Activated CD8-positive, alpha-beta memory T cell treated with anti-CD3 and anti-CD28 coated beads, Interleukin-2, amount 50 U/mL, for 1 hour (primary cell): ENCODE data around the gene CSTPP1.

Source experiments
- DNase-seq: peaks from one replicate; pipeline ENCODE4 v3.0.0-alpha.2; 2020; ENCODE audit errors: extremely low read depth

Gene CSTPP1

GRCh38 chr11:46936138-46937110 is at the start of gene CSTPP1:
TSS of gene CSTPP1 (plus strand) at chr11:46936761. CDS start at chr11:46936806, 45 bp downstream.
- peak; percentile 87 for DNase-seq

- DNase-seq = no peak
These were observed 47.9 kb upstream of the CSTPP1 start for GRCh38 chr11:46888636-46889035.

DNA sequence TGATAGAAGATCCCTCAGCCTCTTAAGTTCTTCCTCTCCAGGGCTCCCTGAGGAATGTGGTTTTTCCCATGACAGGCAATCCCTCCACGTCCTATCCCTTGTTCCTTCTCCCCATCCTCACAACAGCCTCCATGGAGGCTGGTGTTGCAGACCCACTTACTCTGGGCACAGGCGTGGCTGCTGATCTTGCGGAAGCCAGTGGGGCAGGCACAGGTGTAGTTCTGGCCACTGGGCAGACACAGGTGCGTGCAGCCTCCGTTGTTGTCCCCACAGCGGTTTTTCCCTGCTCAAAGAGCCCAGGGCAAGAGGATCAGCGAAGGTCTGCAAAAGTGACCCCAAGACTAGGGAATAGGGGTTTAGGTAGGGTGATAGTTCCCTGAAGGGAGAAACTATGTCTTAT is 47.3 kb upstream of the CSTPP1 start:
- no peak for DNase-seq

DNA sequence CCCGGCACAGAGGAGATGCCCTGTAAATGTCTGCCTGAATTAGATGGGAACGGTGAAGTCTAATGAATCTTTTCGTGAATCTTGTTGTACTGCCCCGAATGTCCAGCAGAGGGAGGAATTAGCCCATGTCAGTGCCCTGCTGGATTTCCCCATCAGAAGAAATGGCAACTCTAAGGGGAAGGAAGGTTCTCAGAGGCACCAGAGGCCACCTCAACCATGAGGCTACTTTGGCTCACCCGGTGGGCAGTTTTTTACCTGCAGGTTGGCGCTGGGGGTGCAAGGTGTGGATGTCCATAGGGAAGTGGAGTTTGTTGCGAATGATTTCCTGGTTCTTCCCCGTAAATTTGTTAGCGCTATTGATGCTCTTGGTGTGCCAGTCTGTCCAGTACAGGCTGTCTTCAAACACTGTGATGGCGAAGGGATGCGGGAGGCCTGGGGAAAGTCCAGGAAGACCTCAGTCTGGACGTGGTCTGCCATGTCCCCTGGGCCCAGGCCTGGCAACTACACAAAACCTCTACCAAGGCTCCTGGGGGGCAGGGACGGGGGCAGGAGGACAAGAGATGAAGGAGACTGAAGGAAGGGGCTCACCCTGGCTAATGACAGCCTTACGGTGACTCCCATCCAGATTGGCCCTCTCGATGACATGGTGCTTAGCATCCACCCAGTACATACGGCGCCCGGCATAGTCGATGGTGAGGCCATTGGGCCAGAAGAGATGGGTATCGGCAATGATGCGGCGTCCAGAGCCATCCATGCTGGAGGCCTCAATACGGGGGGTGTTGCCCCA is 46.7 kb upstream of the CSTPP1 start:
- peak; percentile 19 for DNase-seq

- DNase-seq = no peak
These were observed 45.9 kb upstream of the CSTPP1 start for GRCh38 chr11:46890665-46891064.

GRCh38 chr11:46892109-46892508 is 44.5 kb upstream of the CSTPP1 start:
- DNase-seq = no peak

GRCh38 chr11:46892838-46893237 is 43.7 kb upstream of the CSTPP1 start:
- DNase-seq = no peak

GRCh38 chr11:46894506-46894905 is 42.1 kb upstream of the CSTPP1 start:
- DNase-seq = no peak

- DNase-seq = no peak
These were observed 41.6 kb upstream of the CSTPP1 start for GRCh38 chr11:46894961-46895360.

DNA sequence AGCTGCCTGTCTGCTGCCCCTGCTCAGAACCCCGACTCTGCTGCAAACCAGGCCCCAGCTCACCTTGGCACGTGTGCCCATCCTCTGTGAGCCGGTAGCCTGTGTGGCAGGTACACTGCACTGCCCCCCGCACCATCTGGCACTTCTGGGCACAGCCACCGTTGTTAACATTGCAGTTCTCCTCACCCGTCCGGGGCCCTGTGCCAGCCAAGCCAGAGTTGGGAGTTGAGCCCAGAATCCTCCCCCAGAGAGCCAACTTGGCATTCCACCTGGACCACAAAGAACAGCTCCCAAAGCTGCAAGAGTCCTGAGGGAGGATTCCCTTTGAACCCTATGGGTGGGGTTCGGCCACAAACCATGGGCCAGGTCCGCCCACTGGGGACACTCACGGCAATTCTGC is 40.7 kb upstream of the CSTPP1 start:
- no peak for DNase-seq

GRCh38 chr11:46896719-46897406 is 39.7 kb upstream of the CSTPP1 start:
- DNase-seq = no peak

GRCh38 chr11:46898396-46899095 is 38.0 kb upstream of the CSTPP1 start:
- no peak for DNase-seq

DNA sequence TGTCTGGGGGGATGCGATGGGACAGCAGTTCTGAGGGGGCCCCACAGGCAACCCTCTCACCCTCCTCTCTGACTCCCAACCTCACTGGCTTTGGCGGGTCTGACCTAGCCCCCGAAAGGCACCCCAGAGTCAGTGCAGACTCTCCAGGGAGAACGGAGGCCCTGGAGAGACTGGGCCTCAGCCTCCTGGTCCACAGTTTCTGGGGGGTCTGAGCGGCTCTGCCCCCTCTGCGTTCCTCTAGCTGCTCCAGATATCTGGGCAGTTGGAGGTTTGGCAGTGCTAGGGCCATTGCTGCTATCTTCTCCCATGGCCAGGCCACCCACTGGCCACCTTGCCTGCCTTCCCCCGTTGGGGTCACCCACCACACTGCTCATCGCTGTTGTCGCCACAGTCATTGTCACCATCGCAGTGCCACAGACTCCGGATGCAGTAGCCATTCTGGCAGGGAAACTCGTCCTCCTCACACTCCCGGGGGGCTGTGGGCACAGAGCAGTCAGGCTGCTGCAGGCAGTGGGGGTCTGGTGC is 37.0 kb upstream of the CSTPP1 start:
- no peak for DNase-seq

DNA sequence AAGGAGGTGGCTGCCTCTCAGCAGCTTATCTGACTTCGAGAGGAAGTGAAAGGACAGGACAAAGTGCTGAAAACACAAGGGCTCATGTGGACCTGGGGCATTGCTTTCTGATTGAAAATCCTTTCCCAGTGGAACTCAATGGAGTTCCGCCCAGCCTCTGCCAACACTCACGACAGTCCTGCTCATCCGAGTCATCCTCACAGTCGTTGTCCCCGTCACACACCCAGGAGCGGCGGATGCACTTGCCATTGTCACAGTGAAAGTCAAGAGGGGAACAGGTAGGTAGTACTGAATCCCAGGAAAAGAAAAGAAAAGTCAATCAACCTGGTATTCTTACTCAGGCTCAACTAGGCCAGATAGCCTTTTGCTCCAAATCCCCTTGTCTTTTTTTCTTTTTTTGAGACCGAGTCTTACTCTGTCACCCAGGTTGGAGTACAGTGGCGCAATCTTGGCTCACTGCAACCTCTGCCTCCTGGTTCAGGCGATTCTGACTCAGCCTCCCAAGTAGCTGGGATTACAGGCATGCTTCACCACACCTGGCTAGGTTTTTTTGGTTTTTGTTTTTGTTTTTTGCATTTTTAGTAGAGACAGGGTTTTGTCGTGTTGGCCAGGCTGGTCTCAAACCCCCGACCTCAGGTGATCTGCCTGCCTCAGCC is 36.3 kb upstream of the CSTPP1 start:
- DNase-seq = no peak

GRCh38 chr11:46901156-46901555 is 35.4 kb upstream of the CSTPP1 start:
- no peak for DNase-seq

DNA sequence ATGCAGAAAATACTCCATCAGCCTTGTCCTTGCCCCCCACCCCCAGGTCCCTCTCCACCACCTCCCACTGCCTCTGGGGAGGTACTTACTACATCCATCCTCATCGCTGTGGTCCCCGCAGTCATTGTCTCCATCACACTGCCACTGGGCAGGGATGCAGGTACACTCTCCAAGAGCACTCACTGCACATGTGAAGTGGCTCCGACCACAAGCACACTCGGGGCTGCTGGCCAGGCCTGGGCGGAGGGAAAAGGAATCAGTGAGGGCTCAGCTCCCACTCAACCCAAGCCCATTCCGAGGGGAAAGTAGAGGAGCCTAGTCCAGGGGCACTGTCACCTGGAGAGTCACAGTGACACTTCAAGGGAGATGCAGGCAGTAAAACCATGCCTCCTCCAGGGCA is 33.9 kb upstream of the CSTPP1 start:
- DNase-seq = no peak

DNA sequence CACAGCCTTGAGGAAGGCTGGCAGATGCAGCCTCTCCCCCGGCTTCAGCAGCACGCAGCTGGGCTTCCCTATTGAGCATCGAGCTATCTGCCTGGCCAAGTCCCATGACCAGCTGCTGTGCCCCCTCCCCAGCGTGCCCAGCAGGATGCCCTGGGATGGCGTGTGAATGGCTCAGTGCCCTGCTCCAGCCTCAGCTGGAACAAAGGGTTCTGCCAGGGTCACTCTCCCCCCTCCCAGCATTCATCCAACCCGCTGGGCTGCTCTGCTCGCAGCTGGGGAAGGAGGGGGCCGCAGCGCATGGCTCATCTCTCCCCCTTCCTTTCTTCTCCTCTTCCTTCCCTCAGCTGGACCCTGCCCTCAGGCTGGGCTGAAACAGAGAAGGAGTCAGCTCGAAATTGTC is 32.7 kb upstream of the CSTPP1 start:
- DNase-seq = no peak

GRCh38 chr11:46905806-46906205 is 30.8 kb upstream of the CSTPP1 start:
- no peak for DNase-seq

GRCh38 chr11:46906609-46907041 is 29.9 kb upstream of the CSTPP1 start:
- no peak for DNase-seq

- no peak for DNase-seq
These were observed 29.0 kb upstream of the CSTPP1 start for GRCh38 chr11:46907606-46908005.
